GM12892 (cell line): ENCODE results near the gene TP53INP2.

Experiments used
- POLR2A ChIP-seq: IDR thresholded peaks from 2 replicates; pipeline ENCODE4 v1.6.1; 2011; ENCODE audit warnings: low read depth, low read length, control low read depth
- POLR2AphosphoS5 ChIP-seq: IDR thresholded peaks from 2 replicates; pipeline ENCODE4 v1.6.1; 2011; ENCODE audit warnings: low read depth, low read length, control low read depth
- TAF1 ChIP-seq: IDR thresholded peaks from 2 replicates; pipeline ENCODE4 v1.6.1; 2011; ENCODE audit warnings: low read depth, mild to moderate bottlenecking, control low read depth, low read length, borderline replicate concordance

DNA sequence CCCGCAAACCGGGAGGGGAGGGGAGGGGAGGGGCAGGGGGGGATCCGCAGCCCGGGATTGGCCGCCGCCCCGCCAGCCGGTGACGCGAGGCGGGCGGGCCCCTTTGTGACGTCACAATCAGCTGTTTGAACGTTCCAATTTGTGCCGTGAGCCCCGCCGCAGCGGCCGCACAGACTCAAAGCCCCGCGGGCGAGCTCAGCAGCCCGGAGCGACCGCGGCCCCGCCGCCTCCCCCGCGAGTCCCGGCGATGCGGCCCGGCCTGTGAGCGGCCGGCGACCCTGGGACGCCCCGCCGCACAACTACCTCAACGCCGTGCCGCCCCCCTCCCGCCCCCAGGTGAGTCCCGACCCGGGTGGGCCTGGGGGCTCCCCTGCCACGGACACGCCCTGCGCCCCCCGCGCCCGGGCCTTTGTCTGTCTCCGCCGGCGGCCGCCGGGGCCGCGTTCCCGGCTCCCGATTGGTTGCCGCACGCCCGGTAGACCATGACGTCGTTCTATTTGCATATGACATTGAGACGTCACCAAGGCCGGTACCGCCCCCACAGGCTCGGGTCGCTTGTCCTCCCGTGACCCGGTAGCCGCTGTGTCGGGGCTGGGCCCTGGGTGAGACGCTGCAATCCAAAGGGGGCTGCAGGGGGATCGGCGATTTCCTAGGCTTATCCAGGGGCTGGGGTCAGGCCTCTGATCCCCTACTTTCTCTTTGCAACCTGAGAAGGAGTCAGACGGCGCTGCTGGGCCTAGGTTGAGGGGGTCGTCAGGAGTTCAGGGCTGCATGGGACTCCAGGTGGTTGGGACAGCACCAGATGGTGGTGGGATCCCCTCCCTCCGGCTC, at the start of gene TP53INP2:
- TF ChIP-seq POLR2A (peak; percentile 40; the same call in 1 of the 2 replicates), TAF1 (no peak), POLR2AphosphoS5 (no peak)
